A549 (cell line): Measurements from ENCODE around the gene TMEM267. TPM values are rescaled to one million over a fixed set of nuclear protein-coding genes. Genes with fewer than 3 reads are reported as not detected.
A peak's percentile ranks its signal among the peaks of the same experiment; 100 is the strongest.

ENCODE experiments used
- ATAC-seq, 2 experiments: fragments of 200-7000 bp in 1 of 2; fragments of >200 bp in 1 of 2; cut with Nextera tagmentation in 1 of 2; cut with Tn5 transposase in 1 of 2; 3 replicates each; pipeline versions ENCODE4 v1.8.0 to v1.9.1; 2018 to 2020; ENCODE audit warnings: mild to moderate bottlenecking in 1 of 2, moderate library complexity in 1 of 2
- CTCF ChIA-PET: fragments of 300-600 bp; sonication (Branson Sonifier 250); formaldehyde crosslinking; extraction: SDS; loops from one replicate; lab custom pipeline; 2021; ENCODE audit warnings: antibody characterized with exemption, inconsistent platforms; lab: Yijun Ruan, JAX
- POLR2A ChIA-PET: fragments of 350-600 bp; formaldehyde crosslinking; extraction: SDS; loops from one replicate; lab custom pipeline; 2021; ENCODE audit warnings: antibody characterized with exemption, inconsistent platforms; lab: Yijun Ruan, JAX
- DNase-seq, 2 experiments: peaks; one replicate each; pipeline versions ENCODE4 v3.0.0 to v3.0.0-alpha.2; 2011 to 2016; ENCODE audit warnings: low read depth in 1 of 2, low spot score in 1 of 2
- FAIRE-seq: peaks from 2 replicates; lab custom pipeline; 2011; peaks lifted over from hg19 to GRCh38; lab: Jason Lieb, UNC
- H3K27ac ChIP-seq, 2 experiments: fragments of >200 bp; sonication (Bioruptor Twin); formaldehyde crosslinking; 3 replicates each; pipeline ENCODE4 v1.5.1; 2016 to 2017
- H3K4me1 ChIP-seq: fragments of >200 bp; sonication (Bioruptor Twin); formaldehyde crosslinking; 3 replicates; pipeline ENCODE4 v1.6.1; 2016
- H3K4me2 ChIP-seq: fragments of >200 bp; sonication (Bioruptor Twin); formaldehyde crosslinking; 3 replicates; pipeline ENCODE4 v1.6.1; 2016
- H3K4me3 ChIP-seq: fragments of >200 bp; sonication (Bioruptor Twin); formaldehyde crosslinking; 3 replicates; pipeline ENCODE4 v1.5.1; 2016
- H3K9me3 ChIP-seq: fragments of >200 bp; sonication (Bioruptor Twin); formaldehyde crosslinking; 3 replicates; pipeline ENCODE4 v1.6.1; 2016
- CEBPB ChIP-seq, 2 experiments: fragments of >200 bp in 1 of 2; sonication (Bioruptor Twin) in 1 of 2; formaldehyde crosslinking in 1 of 2; IDR thresholded peaks; 2 replicates each; pipeline ENCODE4 v1.6.1; 2012 to 2016
- CTCF ChIP-seq: fragments of >200 bp; sonication (Bioruptor Twin); formaldehyde crosslinking; IDR thresholded peaks from 3 replicates; pipeline ENCODE4 v1.5.1; 2016
- E2F6 ChIP-seq: IDR thresholded peaks from 2 replicates; pipeline ENCODE4 v1.6.1; 2012; ENCODE audit warnings: low read depth, borderline replicate concordance
- ELK1 ChIP-seq: fragments of 150-350 bp; IDR thresholded peaks from 2 replicates; pipeline ENCODE4 v1.6.1; 2014; ENCODE audit warnings: low read depth, mild to moderate bottlenecking, low read length
- HEYL ChIP-seq: fragments of 250-450 bp; sonication (Bioruptor Pico); IDR thresholded peaks from 2 replicates; pipeline ENCODE4 v1.8.0; 2021; ENCODE audit warnings: mild to moderate bottlenecking, moderate library complexity
- JUN ChIP-seq, 2 experiments: fragments of >200 bp; sonication (Bioruptor Twin); formaldehyde crosslinking; IDR thresholded peaks; 2 replicates in 1 of 2; 3 replicates in 1 of 2; pipeline ENCODE4 v1.6.1; 2016 to 2017
- MAFK ChIP-seq: fragments of 450-650 bp; IDR thresholded peaks from 2 replicates; pipeline ENCODE4 v1.6.1; 2014; ENCODE audit not compliant: partially characterized antibody
- MAZ ChIP-seq: fragments of 150-350 bp; IDR thresholded peaks from 2 replicates; pipeline ENCODE4 v1.6.1; 2014; ENCODE audit warnings: antibody characterized with exemption, low read depth, low read length, borderline replicate concordance
- NPAS2 ChIP-seq: fragments of 250-450 bp; sonication (Bioruptor Pico); IDR thresholded peaks from 2 replicates; pipeline ENCODE4 v1.8.0; 2022; ENCODE audit warnings: mild to moderate bottlenecking, moderate library complexity, borderline replicate concordance
- PBX3 ChIP-seq: IDR thresholded peaks from 2 replicates; pipeline ENCODE4 v1.6.1; 2012
- REST ChIP-seq: fragments of 200-600 bp; sonication (generic); IDR thresholded peaks from 2 replicates; pipeline ENCODE4 v1.6.1; 2016; ENCODE audit warnings: antibody characterized with exemption, mild to moderate bottlenecking, moderate library complexity
- SREBF2 ChIP-seq: fragments of 450-650 bp; IDR thresholded peaks from 2 replicates; pipeline ENCODE4 v1.6.1; 2014; ENCODE audit warnings: mild to moderate bottlenecking, moderate library complexity
- TFCP2L1 ChIP-seq: fragments of 250-450 bp; sonication (Bioruptor Pico); IDR thresholded peaks from 2 replicates; pipeline ENCODE4 v1.5.0; 2021; ENCODE audit warnings: mild to moderate bottlenecking
- TP53 ChIP-seq: fragments of 250-450 bp; sonication (Bioruptor Pico); IDR thresholded peaks from 2 replicates; pipeline ENCODE4 v1.5.0; 2021; ENCODE audit warnings: mild to moderate bottlenecking, moderate library complexity
- ZC3H11A ChIP-seq: fragments of 450-650 bp; IDR thresholded peaks from 2 replicates; pipeline ENCODE4 v1.6.1; 2014; ENCODE audit warnings: antibody characterized with exemption, mild to moderate bottlenecking
- WGBS: methylation state at CpG from one replicate; pipeline ENCODE4 v1.1.6; 2017; ENCODE audit errors: missing lambda C conversion rate; 5-methylcytosine and 5-hydroxymethylcytosine counted together
- polyA plus RNA-seq, 4 experiments: library from polyadenylated mRNA; depleted of rRNA in 3 of 4; stranded (reverse); fragments of >200 nt; fragmentation: RNase III in 1 of 4; extraction: RNeasy Plus Mini Kit Qiagen cat#74134 plus additional on column Dnase treatment in 1 of 4; gene quantifications; 2 replicates in 3 of 4; 3 replicates in 1 of 4; pipeline ENCODE4 v1.2.3, GENCODE V29; 2011 to 2017

The TMEM267 gene
- polyA plus RNA-seq, 2 of the 4 experiments (the other 2 are of a cell fraction) = 15.8 to 46.1 TPM

- TF ChIP-seq MAZ = 0 out of 2 replicates have a peak, but pooled peaks have one; percentile 16
- TF ChIP-seq HEYL = no peak
- TF ChIP-seq NPAS2 = no peak
- TF ChIP-seq TP53 (CRISPR knock-in tag) = no peak
- peak in 1 of 2 experiments; percentile 66; a peak in 4 of 5 replicates for TF ChIP-seq JUN (IDR thresholded peaks at IDR 0.05)
- peak; percentile 74 for TF ChIP-seq CTCF
- TF ChIP-seq SREBF2 = no peak
- TF ChIP-seq REST = no peak
- no peak for TF ChIP-seq CEBPB (IDR thresholded peaks at IDR 0.05)
These were observed 613 bp upstream of the TMEM267 start (continued) for GRCh38 chr5:43484106-43484849.

- FAIRE-seq (peak; percentile 13), DNase-seq (peak in 1 of 2 experiments; percentile 34), ATAC-seq (no peak)
- peak overlapping the region; percentile 63 for H3K4me3 ChIP-seq
- ChIA-PET POLR2A (interaction anchor here (0.9 to 2.2 kb wide), 2 partner anchors 33 to 82 kb away, joined by 3 to 31 read pairs; partner anchors contain the start of gene C5orf34), CTCF (interaction anchor here (2.4 kb wide), 1 partner anchor 92 kb away, joined by 18 read pairs; no protein-coding TSS in a partner anchor)
- WGBS = 15% methylated on average over 6 of the region's 6 CpGs
- peaks cover 26% of the 10 kb centered on the region for H3K4me1 ChIP-seq
- H3K4me2 ChIP-seq = peak overlapping the region; percentile 88
- TF ChIP-seq CTCF (no peak), PBX3 (no peak), ZC3H11A (no peak), TFCP2L1 (CRISPR knock-in tag) (no peak), MAFK (no peak), E2F6 (no peak), ELK1 (no peak)
- peak overlapping the region; percentile 91 to 96 for H3K27ac ChIP-seq
- no peaks in the 10 kb centered on the region for H3K9me3 ChIP-seq
These were observed 971 bp downstream of the TMEM267 start for GRCh38 chr5:43482490-43483297.
